Sigmoid colon (tissue), 4 donors: ENCODE measurements around the gene RETN.

Source experiments
- EP300 ChIP-seq, 4 donors: sonication (generic); formaldehyde crosslinking; IDR thresholded peaks; one replicate each; pipeline ENCODE4 v1.6.1; 2017; ENCODE audit warnings: antibody characterized with exemption in 4 of 4
- POLR2A ChIP-seq, 2 donors: fragments of 450-650 bp; IDR thresholded peaks; one replicate each; pipeline ENCODE4 v1.6.1; 2016; ENCODE audit warnings: antibody characterized with exemption in 2 of 2, mild to moderate bottlenecking in 2 of 2, moderate library complexity in 2 of 2

GRCh38 chr19:7648265-7649014 is 20.4 kb upstream of the RETN start:
- TF ChIP-seq EP300 (IDR thresholded peaks at IDR 0.05) (no peak), POLR2A (IDR thresholded peaks at IDR 0.05) (no peak)
